HAP-1 (cell line): ENCODE results near the gene SIAH3.

Experiments
- DNase-seq, 2 experiments: peaks; one replicate each; pipeline ENCODE4 v3.0.0-alpha.2; 2016 to 2020; ENCODE audit warnings: low spot score in 2 of 2
- H3K27me3 ChIP-seq: fragments of 250-450 bp; sonication (Bioruptor Pico); 2 replicates; pipeline ENCODE4 v1.5.1; 2020; ENCODE audit warnings: low read depth, mild to moderate bottlenecking, moderate library complexity
- H3K36me3 ChIP-seq: fragments of 250-450 bp; sonication (Bioruptor Pico); replicated peaks from 2 replicates; pipeline ENCODE4 v1.5.1; 2020; ENCODE audit warnings: mild to moderate bottlenecking
- H3K4me1 ChIP-seq: fragments of 250-450 bp; sonication (Bioruptor Pico); 2 replicates; pipeline ENCODE4 v1.5.1; 2020; ENCODE audit warnings: mild to moderate bottlenecking
- H3K4me3 ChIP-seq: fragments of 250-450 bp; sonication (Bioruptor Pico); 2 replicates; pipeline ENCODE4 v1.5.1; 2020; ENCODE audit warnings: mild to moderate bottlenecking, moderate library complexity
- H3K9me3 ChIP-seq: fragments of 250-450 bp; sonication (Bioruptor Pico); 2 replicates; pipeline ENCODE4 v1.5.1; 2020; ENCODE audit warnings: mild to moderate bottlenecking, moderate library complexity
- in situ Hi-C: fragments of 300-500 bp; cut with MboI; formaldehyde crosslinking; loops from 3 replicates; pipeline ENCODE4 v1.14.3; 2020; ENCODE audit warnings: low sequenced_read_pairs, inconsistent platforms, mixed read lengths

The SIAH3 gene

GRCh38 chr13:45748941-45749759 is 102.4 kb downstream of the SIAH3 start:
- Histone ChIP-seq H3K36me3 (no peaks in the 10 kb centered on the region), H3K4me3 (no peak overlapping the region), H3K27me3 (0 out of 2 replicates have a peak, but pooled peaks cover 2% of the 10 kb centered on the region), H3K4me1 (peaks cover 33% of the 10 kb centered on the region), H3K9me3 (0 out of 2 replicates have a peak, but pooled peaks cover 3% of the 10 kb centered on the region)
- in situ Hi-C loops, result no loop called here
- peak; percentile 78 to 86 for DNase-seq

- 0 out of 2 replicates have a peak, but pooled peaks cover 3% of the 10 kb centered on the region for H3K9me3 ChIP-seq
- no peaks in the 10 kb centered on the region for H3K27me3 ChIP-seq
- peaks cover 33% of the 10 kb centered on the region for H3K4me1 ChIP-seq
- no peak overlapping the region for H3K4me3 ChIP-seq
- in situ Hi-C loops, result no loop called here
- H3K36me3 ChIP-seq, result no peaks in the 10 kb centered on the region
- no peak for DNase-seq
Observed at GRCh38 chr13:45747071-45747470, 104.5 kb downstream of the SIAH3 start.

- Histone ChIP-seq H3K4me3 (no peak overlapping the region), H3K9me3 (no peaks in the 10 kb centered on the region), H3K27me3 (no peaks in the 10 kb centered on the region), H3K4me1 (peaks cover 16% of the 10 kb centered on the region), H3K36me3 (no peaks in the 10 kb centered on the region)
- no peak for DNase-seq
- in situ Hi-C loops, result no loop called here
Observed at GRCh38 chr13:45744979-45745378, 106.6 kb downstream of the SIAH3 start.

- in situ Hi-C loops, result no loop called here
- no peaks in the 10 kb centered on the region for H3K36me3 ChIP-seq
- H3K4me1 ChIP-seq, result no peaks in the 10 kb centered on the region; the same call in 1 of the 2 replicates
- no peaks in the 10 kb centered on the region for H3K27me3 ChIP-seq
- H3K9me3 ChIP-seq, result no peaks in the 10 kb centered on the region
- H3K4me3 ChIP-seq, result no peak overlapping the region
- no peak for DNase-seq
Observed at GRCh38 chr13:45742985-45743384, 108.6 kb downstream of the SIAH3 start.

- Histone ChIP-seq H3K36me3 (no peaks in the 10 kb centered on the region), H3K4me1 (no peaks in the 10 kb centered on the region), H3K9me3 (no peaks in the 10 kb centered on the region), H3K27me3 (no peaks in the 10 kb centered on the region), H3K4me3 (no peak overlapping the region)
- peak in 1 of 2 experiments; percentile 70 for DNase-seq
- in situ Hi-C loops, result no loop called here
Observed at GRCh38 chr13:45737571-45738017, 114.0 kb downstream of the SIAH3 start.

GRCh38 chr13:45733361-45733760 is 118.2 kb downstream of the SIAH3 start:
- DNase-seq, result no peak
- Histone ChIP-seq H3K27me3 (no peaks in the 10 kb centered on the region), H3K36me3 (no peaks in the 10 kb centered on the region), H3K4me3 (no peak overlapping the region), H3K9me3 (no peaks in the 10 kb centered on the region), H3K4me1 (no peaks in the 10 kb centered on the region)
- in situ Hi-C loops, result no loop called here

GRCh38 chr13:45732916-45733315 is 118.6 kb downstream of the SIAH3 start:
- DNase-seq, result no peak
- in situ Hi-C loops, result no loop called here
- Histone ChIP-seq H3K9me3 (no peaks in the 10 kb centered on the region), H3K36me3 (no peaks in the 10 kb centered on the region), H3K27me3 (no peaks in the 10 kb centered on the region), H3K4me3 (no peak overlapping the region), H3K4me1 (no peaks in the 10 kb centered on the region)

- Histone ChIP-seq H3K9me3 (no peaks in the 10 kb centered on the region), H3K36me3 (no peaks in the 10 kb centered on the region), H3K27me3 (no peaks in the 10 kb centered on the region), H3K4me3 (no peak overlapping the region), H3K4me1 (no peaks in the 10 kb centered on the region)
- in situ Hi-C loops, result no loop called here
- no peak for DNase-seq
Observed at GRCh38 chr13:45731455-45731854, 120.1 kb downstream of the SIAH3 start.

- Histone ChIP-seq H3K36me3 (no peaks in the 10 kb centered on the region), H3K9me3 (no peaks in the 10 kb centered on the region), H3K4me1 (no peaks in the 10 kb centered on the region), H3K4me3 (no peak overlapping the region), H3K27me3 (no peaks in the 10 kb centered on the region)
- in situ Hi-C loops, result no loop called here
- DNase-seq, result peak; percentile 13 to 31
Observed at GRCh38 chr13:45728759-45729158, 122.8 kb downstream of the SIAH3 start.
